GM19324 (cell line): ENCODE results near the gene ALDOC.
A peak's percentile ranks its signal among the peaks of the same experiment; 100 is the strongest.

Source experiments
- ATAC-seq: cut with Tn5 transposase; IDR thresholded peaks from one replicate; pipeline ENCODE4 v1.9.1; 2021; ENCODE audit warnings: mild to moderate bottlenecking, moderate library complexity; ENCODE audit not compliant: unreplicated experiment, low FRiP score

Gene ALDOC

DNA sequence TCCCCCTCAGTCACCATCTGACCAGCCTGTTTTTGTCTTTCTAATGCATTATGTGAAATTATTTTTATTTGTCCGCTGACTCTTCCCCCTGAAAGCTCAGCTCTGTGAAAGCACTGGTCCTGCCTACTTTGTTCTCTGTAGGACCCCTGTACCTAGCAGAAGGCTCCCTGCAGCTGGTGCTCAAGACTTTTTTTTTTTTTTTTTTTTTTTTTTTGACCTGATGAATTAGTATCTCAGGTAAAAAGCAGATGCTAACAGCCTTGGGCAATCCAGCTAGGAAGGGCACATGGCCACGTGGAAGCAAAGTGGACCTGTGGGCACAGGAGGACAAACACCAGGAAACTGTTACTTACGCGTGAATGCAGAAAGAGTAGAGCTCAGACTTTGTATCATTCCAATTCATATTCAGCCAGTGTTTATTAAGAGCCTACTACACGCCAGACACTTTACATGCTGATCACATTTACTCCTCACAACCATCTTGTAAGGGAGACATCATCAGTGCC lies 23.6 kb downstream of the ALDOC start:
- ATAC-seq: no peak

- peak; percentile 66 for ATAC-seq
Measured at GRCh38 chr17:28552176-28552999, 24.3 kb downstream of the ALDOC start, which contains the start of gene UNC119. TSS of gene UNC119 (minus strand) at chr17:28552624. CDS start at chr17:28552557, 67 bp downstream.

GRCh38 chr17:28551421-28552175 lies 25.1 kb downstream of the ALDOC start:
- no peak for ATAC-seq

- no peak for ATAC-seq
Measured at GRCh38 chr17:28550858-28551257, 25.8 kb downstream of the ALDOC start.

DNA sequence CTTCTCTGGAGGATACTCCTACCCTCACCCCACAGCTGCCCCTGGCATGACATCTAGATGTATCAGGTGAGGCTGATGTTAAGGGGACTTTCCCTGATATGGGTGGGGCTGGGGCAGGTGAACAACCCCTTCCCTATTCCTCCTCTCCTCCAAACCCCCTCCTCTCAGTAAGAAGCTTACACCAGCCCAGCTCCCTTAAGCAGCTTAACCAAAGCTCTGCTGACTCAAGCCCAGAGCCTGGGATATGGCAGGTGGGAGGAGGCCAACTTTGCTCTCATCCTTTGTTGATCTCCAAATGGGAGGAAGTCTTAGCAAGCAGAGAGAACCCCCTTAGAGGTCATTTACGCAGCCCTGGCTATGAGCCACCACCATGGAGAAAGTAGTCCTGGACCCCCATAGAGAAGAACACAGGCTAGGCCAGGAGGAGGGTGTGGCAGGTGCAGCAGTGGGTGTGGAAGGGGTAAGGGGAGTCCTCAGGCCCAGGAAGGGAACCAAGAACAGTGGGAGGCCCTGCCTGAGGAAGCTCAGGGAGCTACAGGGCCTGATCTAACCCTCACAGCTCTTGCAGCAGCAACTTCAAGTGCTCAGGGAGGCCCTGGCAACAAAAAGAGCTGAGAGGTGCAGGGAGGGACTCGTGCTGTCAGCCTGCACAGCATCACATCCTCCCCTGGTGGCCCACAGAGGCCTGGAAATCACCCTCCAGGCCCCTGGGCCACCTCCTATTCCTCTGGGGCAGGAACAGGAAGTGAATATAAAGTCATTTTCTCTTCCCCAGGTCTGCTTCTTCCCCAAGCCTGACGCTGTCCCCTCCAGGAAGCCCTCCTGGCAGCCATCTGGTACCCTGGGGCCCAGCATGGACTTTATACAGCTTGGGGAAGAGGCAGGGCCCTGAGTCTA lies 27.2 kb downstream of the ALDOC start:
- ATAC-seq: no peak

DNA sequence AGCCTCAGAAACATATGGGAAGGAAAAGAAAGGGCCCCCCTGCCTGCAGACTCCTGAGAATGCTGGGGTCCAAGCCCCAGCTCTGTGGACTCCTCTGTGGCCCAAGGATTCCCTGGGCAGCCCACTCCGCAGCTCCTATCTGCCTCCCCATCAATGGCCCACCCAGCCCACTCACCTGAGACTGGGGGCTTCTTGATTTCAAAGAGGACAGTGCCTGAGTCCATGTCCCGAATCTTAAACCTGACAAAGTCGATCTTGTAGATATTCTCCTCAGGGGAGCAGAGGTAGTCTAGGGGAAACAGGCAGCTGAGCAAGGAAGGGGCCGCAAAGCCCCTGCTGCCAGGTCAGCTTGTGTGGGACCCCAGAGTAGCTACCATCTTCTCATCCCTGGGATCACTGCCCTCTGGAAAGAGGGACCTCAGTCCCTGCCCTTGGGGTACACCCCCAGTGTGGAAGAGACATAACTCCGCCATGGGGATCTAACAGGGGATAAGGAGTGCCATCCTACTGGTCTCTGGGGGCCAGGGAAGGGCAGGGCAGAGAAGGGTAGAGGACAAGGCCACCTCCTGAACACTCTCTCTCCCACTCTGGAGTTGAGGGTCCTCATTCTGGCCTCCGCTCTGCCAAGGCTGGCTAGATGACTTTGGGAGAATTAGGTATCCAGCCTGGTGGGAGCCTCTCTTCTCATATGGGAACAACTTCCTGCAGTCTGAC lies 28.1 kb downstream of the ALDOC start:
- no peak for ATAC-seq

DNA sequence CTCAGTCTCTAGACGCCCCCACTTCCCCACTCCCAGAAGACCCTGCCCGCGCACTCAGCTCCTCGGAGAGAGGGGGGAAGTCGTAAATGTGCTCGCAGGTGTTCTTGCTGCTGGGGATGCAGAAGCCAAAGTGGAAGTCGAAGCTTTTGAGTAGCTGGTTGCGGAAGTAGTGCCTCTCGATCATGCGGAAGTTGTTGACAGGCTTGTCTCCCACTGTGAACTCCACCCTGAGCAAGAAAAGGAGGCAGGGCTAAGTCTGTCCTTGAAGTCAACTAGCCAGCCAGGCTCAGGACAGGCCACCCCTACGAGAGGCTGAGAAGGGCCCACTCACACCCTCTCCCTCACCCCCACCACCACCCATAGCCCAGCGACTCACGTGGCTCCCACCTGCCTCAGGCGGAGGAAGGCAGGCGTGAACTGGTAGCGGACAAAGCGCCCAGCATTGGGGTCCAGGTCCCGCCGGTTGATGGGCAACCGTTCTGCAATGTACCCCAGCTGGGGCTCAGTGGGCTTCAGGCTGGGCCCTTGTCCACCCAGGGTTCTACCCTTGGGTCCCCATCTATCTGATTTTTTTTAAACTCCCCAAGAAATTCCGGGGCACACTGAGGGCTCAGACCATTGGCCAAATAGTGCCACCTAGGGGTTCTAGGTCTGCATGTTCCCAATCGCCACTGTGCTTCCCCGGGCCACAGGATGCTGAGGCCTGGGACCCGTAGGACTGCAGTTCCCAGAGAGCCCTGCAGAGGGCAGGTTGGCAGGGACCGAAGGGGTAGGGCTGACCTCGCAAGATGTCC lies 28.9 kb downstream of the ALDOC start:
- peak; percentile 40 for ATAC-seq

GRCh38 chr17:28547096-28547622 lies 29.5 kb downstream of the ALDOC start:
- ATAC-seq: no peak

- ATAC-seq: no peak
Measured at GRCh38 chr17:28545787-28546415, 30.8 kb downstream of the ALDOC start.

DNA sequence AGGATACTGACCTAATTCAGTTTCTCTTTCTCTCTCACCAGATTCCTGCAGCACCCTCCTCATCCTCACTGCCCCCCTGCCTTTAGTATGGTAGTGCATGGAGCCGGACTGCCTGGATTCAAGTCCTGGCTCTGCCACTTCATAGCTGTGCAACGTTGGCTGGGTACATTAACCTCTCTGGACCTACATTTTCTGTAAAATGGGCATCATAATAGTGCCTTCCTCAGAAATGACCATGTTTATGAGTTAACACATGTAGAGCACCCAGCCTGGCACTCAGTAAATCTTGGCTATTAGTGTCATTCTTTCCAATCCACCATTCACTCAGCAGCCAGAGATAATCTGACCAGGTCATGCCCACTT lies 31.6 kb downstream of the ALDOC start:
- ATAC-seq: no peak

- no peak for ATAC-seq
Measured at GRCh38 chr17:28544402-28545140, 32.1 kb downstream of the ALDOC start.

DNA sequence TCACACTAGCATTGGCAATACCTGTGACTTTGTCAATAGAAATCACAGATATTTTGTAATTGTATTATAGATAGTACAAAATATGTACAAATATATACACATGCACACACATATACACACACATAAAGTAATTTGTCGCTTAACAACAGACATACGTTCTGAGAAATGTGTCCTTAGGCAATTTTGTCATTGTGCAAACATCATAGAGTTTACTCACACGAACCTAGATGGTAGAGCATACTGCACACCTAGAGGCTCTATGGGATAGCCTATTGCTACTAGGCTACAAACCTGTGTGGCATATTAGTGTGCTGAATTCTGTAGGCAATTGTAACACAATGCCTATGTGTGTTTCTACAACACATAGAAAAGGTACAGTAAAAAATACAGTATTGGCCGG lies 35.3 kb downstream of the ALDOC start:
- ATAC-seq: no peak

DNA sequence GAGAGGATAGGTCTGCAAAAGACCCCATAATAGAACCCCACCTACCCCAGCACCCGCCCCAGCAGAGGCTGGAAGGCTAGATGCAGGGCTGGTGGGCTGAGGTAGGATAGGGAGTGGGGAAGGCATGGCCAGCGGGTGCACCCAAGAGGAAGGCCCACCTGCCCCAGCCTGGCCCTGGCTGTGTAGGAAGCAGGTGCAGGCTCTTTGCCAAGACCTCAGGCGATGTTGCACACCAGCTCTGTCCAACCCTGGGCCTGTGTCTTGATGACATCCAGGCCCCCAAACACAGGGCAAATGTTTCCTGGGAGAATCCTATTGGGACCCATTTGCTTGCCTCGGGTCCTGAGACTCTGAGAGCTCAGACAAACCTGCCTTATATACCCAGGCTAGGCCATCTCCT lies 36.5 kb downstream of the ALDOC start:
- ATAC-seq: no peak

GRCh38 chr17:28538296-28538895 lies 38.3 kb downstream of the ALDOC start:
- no peak for ATAC-seq

- ATAC-seq: no peak
Measured at GRCh38 chr17:28537219-28537610, 39.5 kb downstream of the ALDOC start.

DNA sequence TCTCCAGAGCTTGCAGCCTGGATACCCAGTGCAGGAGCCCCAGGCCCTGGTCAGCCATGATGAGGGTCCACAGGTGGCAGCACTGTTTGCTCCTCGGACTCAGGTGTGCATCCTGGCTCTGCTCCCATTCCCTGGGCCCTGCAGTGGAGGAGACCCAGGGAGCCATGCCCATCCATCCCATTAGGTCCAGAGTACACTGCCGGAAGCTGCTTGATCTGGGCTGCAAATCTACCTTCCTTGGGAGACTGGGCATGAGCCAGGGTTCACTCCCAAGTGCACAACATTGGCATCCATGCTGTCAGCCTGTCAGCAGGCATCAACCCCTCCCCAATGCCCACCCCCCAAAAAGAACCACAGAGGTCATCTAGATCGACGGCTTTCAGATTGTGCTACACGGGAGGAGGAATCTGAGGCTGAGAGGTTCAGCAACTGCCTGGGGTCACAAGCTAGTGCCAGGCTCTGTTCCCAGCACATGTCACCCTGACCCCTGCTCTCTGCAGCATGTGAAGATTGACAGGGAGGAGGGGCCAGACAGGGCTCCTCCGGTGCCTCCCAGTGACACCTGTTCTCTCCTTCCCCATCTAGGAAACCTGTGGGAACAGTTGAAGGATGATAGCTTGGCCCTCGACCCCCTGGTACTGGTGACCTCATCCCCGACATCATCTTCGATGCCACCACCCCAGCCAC lies 40.0 kb downstream of the ALDOC start:
- no peak for ATAC-seq
